K562 treated with DMSO at 1 percent for 12 hours (cell line): ENCODE measurements around the gene ASPDH. TPM values are rescaled to one million over a fixed set of nuclear protein-coding genes. Genes with fewer than 3 reads are reported as not detected.

Experiments used
- total RNA-seq: library from RNA; unstranded; fragments of 300-600 nt; gene quantifications from 2 replicates; pipeline ENCODE4 v1.2.3, GENCODE V29; 2022; ENCODE audit not compliant: insufficient read depth

Gene ASPDH
- total RNA-seq, result not detected in 2 replicates

DNA sequence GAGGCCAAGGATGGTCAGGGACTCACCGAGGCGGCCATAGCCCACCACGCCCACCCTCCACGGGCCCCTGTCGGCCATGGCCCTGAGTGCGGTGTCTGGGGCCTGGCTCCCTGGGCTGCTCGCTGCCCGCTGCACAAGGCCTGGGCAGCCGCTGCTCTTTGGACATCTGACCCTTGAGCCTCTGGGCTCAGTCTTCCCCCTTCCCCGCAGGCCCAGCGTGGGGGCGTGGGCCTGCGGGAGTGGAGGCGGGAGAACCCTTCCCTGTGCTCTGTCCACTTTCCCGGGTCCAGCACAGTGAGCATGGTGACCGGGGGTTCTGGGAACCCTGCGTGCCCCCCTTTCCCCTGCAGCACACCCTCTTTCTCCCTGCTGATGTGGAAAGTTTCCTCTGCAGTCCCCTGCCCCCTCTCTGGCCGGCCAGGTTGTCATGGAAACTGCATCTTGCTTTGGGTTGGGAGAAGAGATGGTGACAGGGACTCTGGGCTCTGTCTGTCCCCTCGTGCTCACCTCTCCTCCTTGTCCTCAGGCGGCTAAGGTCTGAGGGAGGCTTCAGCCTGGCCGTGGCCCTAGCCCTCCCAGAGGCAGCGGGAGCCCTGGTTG, at the start of gene ASPDH:
Gene ASPDH (minus strand): TSS at position 168 of the 600 bp plus-strand sequence. CDS start 90 bp downstream, at position 78.

GRCh38 chr19:50511069-50511822, 2.5 kb downstream of the ASPDH start, which contains the start of gene JOSD2:
JOSD2 (minus strand) TSS chr19:50511191; CDS start chr19:50510431, 760 bp downstream.

GRCh38 chr19:50476224-50476906, 37.3 kb downstream of the ASPDH start, which contains the start of the genes EMC10 and GARIN5A:
EMC10 (plus strand) TSS chr19:50476507; CDS start chr19:50476545, 38 bp downstream.
GARIN5A (minus strand) TSS chr19:50476848; CDS start chr19:50476388, 460 bp downstream.

Other genes starting within 250 kb of the ASPDH start
- gene KCNC3, start 184.5 kb downstream of the ASPDH start, total RNA-seq, result 1.8 and 10.4 TPM in 2 replicates
- 3.5 and 4.7 TPM in 2 replicates for gene NAPSA, start 148.3 kb downstream of the ASPDH start, total RNA-seq
- 68.8 and 81.4 TPM in 2 replicates for gene NR1H2, start 137.5 kb downstream of the ASPDH start, total RNA-seq
- gene POLD1, start 129.6 kb downstream of the ASPDH start, total RNA-seq, result 212 and 226 TPM in 2 replicates
- 0.31 and 0.90 TPM in 2 replicates for gene SPIB, start 95.0 kb downstream of the ASPDH start, total RNA-seq
- not detected in 2 replicates for gene MYBPC2, start 81.0 kb downstream of the ASPDH start, total RNA-seq
- gene EMC10, start 37.4 kb downstream of the ASPDH start, total RNA-seq, result 69.3 and 72.6 TPM in 2 replicates
- gene GARIN5A, start 37.1 kb downstream of the ASPDH start, total RNA-seq, result 1.2 and 2.8 TPM in 2 replicates
- 9.7 and 20.1 TPM in 2 replicates for gene JOSD2, start 2.7 kb downstream of the ASPDH start, total RNA-seq
- gene LRRC4B, start 54.5 kb upstream of the ASPDH start, total RNA-seq, result 9.3 and 10.0 TPM in 2 replicates
- gene SYT3, start 126.0 kb upstream of the ASPDH start, total RNA-seq, result 1.6 and 6.4 TPM in 2 replicates
- 42.4 and 48.8 TPM in 2 replicates for gene C19orf81, start 135.5 kb upstream of the ASPDH start, total RNA-seq
- 1.1 TPM in 1 of 2 replicates, not detected in the other for gene SHANK1, start 205.9 kb upstream of the ASPDH start, total RNA-seq
- 74.7 and 127 TPM in 2 replicates for gene CLEC11A, start 209.5 kb upstream of the ASPDH start, total RNA-seq